IMR-90 (cell line): ENCODE results near the gene TIGAR. TPM values are rescaled to one million over a fixed set of nuclear protein-coding genes. Genes with fewer than 3 reads are reported as not detected.

Experiments
- ATAC-seq: fragments of 200-7000 bp; cut with Tn5 transposase; 2 replicates; pipeline ENCODE4 v1.9.1; 2020; ENCODE audit warnings: low read depth, mild to moderate bottlenecking, moderate library complexity
- BruUV-seq: library from RNA; stranded (reverse); fragments of 400-500 nt; replicated peaks from 2 replicates; lab custom pipeline; 2021; lab: Mats Ljungman, UMichigan
- CTCF ChIA-PET: fragments of 300-600 bp; formaldehyde crosslinking; extraction: SDS; loops from one replicate; lab custom pipeline; 2021; ENCODE audit warnings: antibody characterized with exemption; lab: Yijun Ruan, JAX
- POLR2A ChIA-PET: fragments of 300-600 bp; sonication (Branson Sonifier 250); formaldehyde crosslinking; loops from one replicate; lab custom pipeline; 2022; ENCODE audit warnings: antibody characterized with exemption; ENCODE audit not compliant: unreplicated experiment; lab: Charles Lee
- DNase-seq: peaks from one replicate; pipeline ENCODE4 v3.0.0; 2013
- H2AFZ ChIP-seq: replicated peaks from 2 replicates; pipeline ENCODE3; 2013; ENCODE audit warnings: low read length, mild to moderate bottlenecking; ENCODE audit not compliant: poor library complexity
- H2AK5ac ChIP-seq: 2 replicates; pipeline ENCODE4 v1.6.1; 2013; ENCODE audit warnings: low read depth, low read length, inconsistent platforms
- H2AK9ac ChIP-seq: replicated peaks from 2 replicates; pipeline ENCODE3; 2013; ENCODE audit warnings: mild to moderate bottlenecking, low read depth, low read length, moderate library complexity; ENCODE audit not compliant: poor library complexity
- H2BK120ac ChIP-seq: 2 replicates; pipeline ENCODE4 v1.6.1; 2013; ENCODE audit warnings: low read depth, low read length, inconsistent platforms
- H2BK15ac ChIP-seq: 3 replicates; pipeline ENCODE4 v1.6.1; 2013; ENCODE audit warnings: low read depth, low read length, inconsistent platforms
- H2BK20ac ChIP-seq: 2 replicates; pipeline ENCODE4 v1.6.1; 2013; ENCODE audit warnings: low read depth, mild to moderate bottlenecking, inconsistent platforms, low read length, moderate library complexity
- H2BK5ac ChIP-seq: 2 replicates; pipeline ENCODE4 v1.6.1; 2013; ENCODE audit warnings: mild to moderate bottlenecking, low read depth, low read length, inconsistent platforms; ENCODE audit not compliant: poor library complexity, severe bottlenecking
- H3K14ac ChIP-seq: replicated peaks from 2 replicates; pipeline ENCODE4 v1.6.1; 2013; ENCODE audit warnings: low read depth, low read length, inconsistent platforms
- H3K18ac ChIP-seq: 2 replicates; pipeline ENCODE4 v1.6.1; 2013; ENCODE audit warnings: low read depth, low read length, control low read depth
- H3K23ac ChIP-seq: 2 replicates; pipeline ENCODE4 v1.6.1; 2013; ENCODE audit warnings: low read depth, low read length, inconsistent platforms
- H3K27ac ChIP-seq: 2 replicates; pipeline ENCODE4 v1.5.1; 2013; ENCODE audit warnings: mild to moderate bottlenecking, control low read depth, low read length; ENCODE audit not compliant: insufficient read depth
- H3K27me3 ChIP-seq: 2 replicates; pipeline ENCODE4 v1.6.1; 2013; ENCODE audit warnings: low read length; ENCODE audit not compliant: control insufficient read depth, insufficient read depth
- H3K36me3 ChIP-seq: 2 replicates; pipeline ENCODE4 v1.6.1; 2013; ENCODE audit warnings: low read length, mixed read lengths; ENCODE audit not compliant: control insufficient read depth, insufficient read depth
- H3K4ac ChIP-seq: 2 replicates; pipeline ENCODE4 v1.6.1; 2013; ENCODE audit warnings: low read depth, low read length, inconsistent platforms
- H3K4me1 ChIP-seq: 2 replicates; pipeline ENCODE4 v1.6.1; 2013; ENCODE audit warnings: low read length, mixed read lengths; ENCODE audit not compliant: control insufficient read depth, insufficient read depth
- H3K4me2 ChIP-seq: 2 replicates; pipeline ENCODE4 v1.6.1; 2013; ENCODE audit warnings: low read depth, mild to moderate bottlenecking, control low read depth, low read length, moderate library complexity
- H3K4me3 ChIP-seq: 2 replicates; pipeline ENCODE4 v1.5.1; 2013; ENCODE audit warnings: low read depth, mild to moderate bottlenecking, control low read depth, low read length, moderate library complexity; ENCODE audit not compliant: insufficient read depth
- H3K56ac ChIP-seq: 2 replicates; pipeline ENCODE4 v1.6.1; 2013; ENCODE audit warnings: low read length, inconsistent platforms; ENCODE audit not compliant: insufficient read depth; ENCODE audit errors: extremely low read depth
- H3K79me1 ChIP-seq, 2 experiments: 2 replicates each; pipeline ENCODE4 v1.6.1; 2013; ENCODE audit warnings: low read length in 2 of 2, inconsistent platforms in 1 of 2, low read depth in 1 of 2
- H3K9ac ChIP-seq: 2 replicates; pipeline ENCODE4 v1.6.1; 2013; ENCODE audit warnings: low read depth, low read length, control low read depth
- H3K9me1 ChIP-seq: 2 replicates; pipeline ENCODE4 v1.6.1; 2013; ENCODE audit warnings: low read length, inconsistent platforms; ENCODE audit not compliant: insufficient read depth
- H3K9me3 ChIP-seq: 2 replicates; pipeline ENCODE4 v1.6.1; 2013; ENCODE audit warnings: low read length; ENCODE audit not compliant: control insufficient read depth, insufficient read depth
- H4K20me1 ChIP-seq: 2 replicates; pipeline ENCODE4 v1.6.1; 2013; ENCODE audit warnings: low read length, inconsistent platforms; ENCODE audit not compliant: insufficient read depth
- H4K5ac ChIP-seq: 2 replicates; pipeline ENCODE4 v1.6.1; 2013; ENCODE audit warnings: mild to moderate bottlenecking, low read depth, low read length, control low read depth
- H4K8ac ChIP-seq, 2 experiments: 2 replicates each; pipeline ENCODE4 v1.6.1; 2013; ENCODE audit warnings: low read depth in 2 of 2, low read length in 2 of 2, control low read depth in 1 of 2, inconsistent platforms in 1 of 2
- H4K91ac ChIP-seq: 2 replicates; pipeline ENCODE4 v1.6.1; 2013; ENCODE audit warnings: low read depth, low read length, inconsistent platforms; ENCODE audit not compliant: insufficient read depth
- BHLHE40 ChIP-seq: fragments of 150-350 bp; IDR thresholded peaks from 2 replicates; pipeline ENCODE4 v1.6.1; 2016; ENCODE audit warnings: mild to moderate bottlenecking, low read depth, low read length
- CEBPB ChIP-seq: IDR thresholded peaks from 2 replicates; pipeline ENCODE4 v1.6.1; 2012; ENCODE audit warnings: low read depth, low read length, improper control_type of control experiment
- MAFK ChIP-seq: IDR thresholded peaks from 2 replicates; pipeline ENCODE4 v1.6.1; 2012; ENCODE audit warnings: low read depth, low read length, improper control_type of control experiment
- MAZ ChIP-seq: IDR thresholded peaks from 2 replicates; pipeline ENCODE4 v1.6.1; 2012; ENCODE audit warnings: low read depth, mild to moderate bottlenecking, low read length, improper control_type of control experiment, moderate library complexity, borderline replicate concordance
- RAD21 ChIP-seq: IDR thresholded peaks from 2 replicates; pipeline ENCODE4 v1.6.1; 2012; ENCODE audit warnings: low read length, improper control_type of control experiment
- RFX5 ChIP-seq: IDR thresholded peaks from 2 replicates; pipeline ENCODE4 v1.8.0; 2012; ENCODE audit warnings: low read depth, mild to moderate bottlenecking, low read length, moderate library complexity
- SMC3 ChIP-seq: fragments of 150-350 bp; IDR thresholded peaks from 2 replicates; pipeline ENCODE4 v1.6.1; 2016; ENCODE audit warnings: low read depth, mild to moderate bottlenecking, antibody characterized with exemption, low read length, moderate library complexity
- WGBS, 2 experiments: methylation state at CpG; one replicate each; pipeline versions ENCODE4 v1.1.5 to v1.1.7; 2013; ENCODE audit warnings: missing lambda C conversion rate in 2 of 2; ENCODE audit not compliant: insufficient read length in 1 of 2; ENCODE audit errors: extremely low coverage in 2 of 2; 5-methylcytosine and 5-hydroxymethylcytosine counted together
- dilution Hi-C: fragments of 300-500 bp; cut with HindIII; formaldehyde crosslinking; loops from one replicate; pipeline ENCODE4 v1.14.3; 2018; ENCODE audit warnings: low sequenced_read_pairs; ENCODE audit not compliant: unreplicated experiment
- in situ Hi-C: fragments of 300-500 bp; cut with MboI; formaldehyde crosslinking; loops from 3 replicates; pipeline ENCODE4 v1.14.3; 2019; ENCODE audit warnings: low sequenced_read_pairs, inconsistent platforms, mixed read lengths
- intact Hi-C: fragments of 100-400 bp; cut with micrococcal nuclease; formaldehyde crosslinking; loops from 2 replicates; pipeline ENCODE4 v1.10.0; 2022
- polyA plus RNA-seq, 3 experiments: library from polyadenylated mRNA; depleted of rRNA; stranded (reverse); fragments of >200 nt; gene quantifications; 2 replicates each; pipeline ENCODE4 v1.2.3, GENCODE V29; 2012; ENCODE audit warnings: low replicate concordance in 1 of 3
- total RNA-seq: library from RNA; depleted of rRNA; stranded (reverse); fragments of >200 nt; gene quantifications from 2 replicates; pipeline ENCODE4 v1.2.3, GENCODE V29; 2012

TIGAR gene
- total and polyA plus RNA-seq, 2 of the 4 experiments (the other 2 are of a cell fraction): 7.3 to 13.7 TPM

DNA sequence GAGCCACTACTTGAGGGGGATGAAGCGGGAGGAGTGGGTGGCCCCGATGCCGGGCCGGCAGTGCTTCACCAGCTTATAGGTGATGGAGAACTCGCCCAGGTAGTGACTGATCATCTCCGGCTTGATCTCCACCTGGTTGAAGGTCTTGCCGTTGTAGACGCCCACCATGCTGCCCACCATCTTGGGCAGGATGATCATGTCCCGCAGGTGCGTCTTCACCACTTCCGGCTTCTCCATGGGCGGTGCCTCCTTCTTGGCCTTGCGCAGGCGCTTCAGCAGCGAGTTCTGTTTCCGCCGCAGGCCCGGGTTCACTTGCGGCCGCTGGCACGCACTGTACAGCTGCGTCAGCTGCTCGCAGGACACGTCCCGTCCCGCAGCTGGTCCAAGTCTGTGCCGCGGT, 3.4 kb downstream of the TIGAR start:
- Histone ChIP-seq H3K14ac (no peak overlapping the region), H4K8ac (no peak overlapping the region), H4K91ac (no peak overlapping the region), H2AFZ (no peak overlapping the region), H3K4ac (no peak overlapping the region), H2AK5ac (no peak overlapping the region), H3K9me1 (no peaks in the 10 kb centered on the region; the same call in 1 of the 2 replicates), H4K5ac (no peak overlapping the region), H3K56ac (no peak overlapping the region), H2BK5ac (no peak overlapping the region), H2AK9ac (no peak overlapping the region), H3K9ac (no peak overlapping the region), H3K4me3 (no peak overlapping the region), H2BK120ac (no peak overlapping the region), H3K9me3 (no peaks in the 10 kb centered on the region), H3K27ac (no peak overlapping the region), H3K4me2 (no peak overlapping the region), H3K18ac (no peak overlapping the region), H2BK20ac (no peak overlapping the region), H3K4me1 (peaks cover 2% of the 10 kb centered on the region; the same call in 1 of the 2 replicates), H3K23ac (no peak overlapping the region), H4K20me1 (peaks cover 7% of the 10 kb centered on the region; the same call in 1 of the 2 replicates), H3K79me1 (peaks cover 28 to 32% of the 10 kb centered on the region in 2 experiments), H3K36me3 (peaks cover 3% of the 10 kb centered on the region; the same call in 1 of the 2 replicates), H2BK15ac (no peak overlapping the region), H3K27me3 (no peaks in the 10 kb centered on the region)
- in situ Hi-C loops: no loop called here
- dilution Hi-C loops: no loop called here
- BruUV-seq: no TSS peak
- intact Hi-C loops: loop anchor here (5.0 kb wide), 1 partner anchor 213 kb away; the partner anchor contains the start of gene RAD51AP1
- TF ChIP-seq MAZ (no peak), RAD21 (no peak), CEBPB (no peak), BHLHE40 (no peak), RFX5 (no peak), SMC3 (no peak), MAFK (no peak)
- WGBS, 2 experiments: 80% methylated on average over 9 of the region's 28 CpGs; no CpG with 5 or more reads in 1 of the 2 experiments
- no peak for ATAC-seq
- CTCF ChIA-PET: no interaction called here
- no peak for DNase-seq
- POLR2A ChIA-PET: interaction anchor here (0.6 kb wide), 2 partner anchors 291 to 319 kb away, joined by 7 to 11 read pairs; no protein-coding TSS in a partner anchor
